ENCODE results near the gene HPSE2. TPM values are rescaled to one million over a fixed set of nuclear protein-coding genes. Genes with fewer than 3 reads are reported as not detected.

Gene HPSE2
- total RNA-seq, 1 experiment from 2014 or later, result not detected

DNA sequence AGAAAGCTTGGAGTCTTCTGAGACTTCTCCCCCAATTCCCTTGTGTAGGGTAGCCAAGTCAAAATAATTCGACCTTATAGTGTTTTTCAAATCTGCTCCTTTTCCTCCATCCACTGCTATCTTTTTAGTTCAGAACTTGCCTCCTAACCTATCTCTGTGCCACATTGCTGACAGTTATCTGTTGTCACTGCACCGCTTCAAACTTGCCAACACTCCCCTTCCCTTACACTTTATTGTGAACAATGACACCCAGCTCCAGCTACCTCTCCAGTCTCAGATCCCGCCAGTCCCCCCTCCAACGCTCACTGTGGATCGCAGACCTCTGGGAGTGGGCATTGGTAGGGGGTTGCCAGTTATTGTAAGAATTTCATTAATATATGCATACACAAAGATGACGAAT, 772.6 kb downstream of the HPSE2 start:
- in situ Hi-C loops (cut with HindIII; ENCODE audit: low pct_unique_long_range_greater_than_20kb, low sequenced_read_pairs) (no loop called here), intact Hi-C loops (cut with micrococcal nuclease; ENCODE audit: unreplicated experiment) (no loop called here)
- H3K9me3 ChIP-seq (ENCODE audit: control insufficient read depth, insufficient read depth, low read depth, low read length), result no peaks in the 10 kb centered on the region
- no peak for TF ChIP-seq POLR2AphosphoS5 (IDR thresholded peaks at IDR 0.05; ENCODE audit: low read depth, low read length)
- no peak for TF ChIP-seq TCF7L2 (IDR thresholded peaks at IDR 0.05; ENCODE audit: low read depth, low read length)
- TF ChIP-seq, protein P1, sequence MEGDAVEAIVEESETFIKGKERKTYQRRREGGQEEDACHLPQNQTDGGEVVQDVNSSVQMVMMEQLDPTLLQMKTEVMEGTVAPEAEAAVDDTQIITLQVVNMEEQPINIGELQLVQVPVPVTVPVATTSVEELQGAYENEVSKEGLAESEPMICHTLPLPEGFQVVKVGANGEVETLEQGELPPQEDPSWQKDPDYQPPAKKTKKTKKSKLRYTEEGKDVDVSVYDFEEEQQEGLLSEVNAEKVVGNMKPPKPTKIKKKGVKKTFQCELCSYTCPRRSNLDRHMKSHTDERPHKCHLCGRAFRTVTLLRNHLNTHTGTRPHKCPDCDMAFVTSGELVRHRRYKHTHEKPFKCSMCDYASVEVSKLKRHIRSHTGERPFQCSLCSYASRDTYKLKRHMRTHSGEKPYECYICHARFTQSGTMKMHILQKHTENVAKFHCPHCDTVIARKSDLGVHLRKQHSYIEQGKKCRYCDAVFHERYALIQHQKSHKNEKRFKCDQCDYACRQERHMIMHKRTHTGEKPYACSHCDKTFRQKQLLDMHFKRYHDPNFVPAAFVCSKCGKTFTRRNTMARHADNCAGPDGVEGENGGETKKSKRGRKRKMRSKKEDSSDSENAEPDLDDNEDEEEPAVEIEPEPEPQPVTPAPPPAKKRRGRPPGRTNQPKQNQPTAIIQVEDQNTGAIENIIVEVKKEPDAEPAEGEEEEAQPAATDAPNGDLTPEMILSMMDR (IDR thresholded peaks at IDR 0.05), result no peak
- no peak for TF ChIP-seq SIN3A (IDR thresholded peaks at IDR 0.05; ENCODE audit: borderline replicate concordance, insufficient read depth, low read depth, low read length)
- TF ChIP-seq, protein P2, sequence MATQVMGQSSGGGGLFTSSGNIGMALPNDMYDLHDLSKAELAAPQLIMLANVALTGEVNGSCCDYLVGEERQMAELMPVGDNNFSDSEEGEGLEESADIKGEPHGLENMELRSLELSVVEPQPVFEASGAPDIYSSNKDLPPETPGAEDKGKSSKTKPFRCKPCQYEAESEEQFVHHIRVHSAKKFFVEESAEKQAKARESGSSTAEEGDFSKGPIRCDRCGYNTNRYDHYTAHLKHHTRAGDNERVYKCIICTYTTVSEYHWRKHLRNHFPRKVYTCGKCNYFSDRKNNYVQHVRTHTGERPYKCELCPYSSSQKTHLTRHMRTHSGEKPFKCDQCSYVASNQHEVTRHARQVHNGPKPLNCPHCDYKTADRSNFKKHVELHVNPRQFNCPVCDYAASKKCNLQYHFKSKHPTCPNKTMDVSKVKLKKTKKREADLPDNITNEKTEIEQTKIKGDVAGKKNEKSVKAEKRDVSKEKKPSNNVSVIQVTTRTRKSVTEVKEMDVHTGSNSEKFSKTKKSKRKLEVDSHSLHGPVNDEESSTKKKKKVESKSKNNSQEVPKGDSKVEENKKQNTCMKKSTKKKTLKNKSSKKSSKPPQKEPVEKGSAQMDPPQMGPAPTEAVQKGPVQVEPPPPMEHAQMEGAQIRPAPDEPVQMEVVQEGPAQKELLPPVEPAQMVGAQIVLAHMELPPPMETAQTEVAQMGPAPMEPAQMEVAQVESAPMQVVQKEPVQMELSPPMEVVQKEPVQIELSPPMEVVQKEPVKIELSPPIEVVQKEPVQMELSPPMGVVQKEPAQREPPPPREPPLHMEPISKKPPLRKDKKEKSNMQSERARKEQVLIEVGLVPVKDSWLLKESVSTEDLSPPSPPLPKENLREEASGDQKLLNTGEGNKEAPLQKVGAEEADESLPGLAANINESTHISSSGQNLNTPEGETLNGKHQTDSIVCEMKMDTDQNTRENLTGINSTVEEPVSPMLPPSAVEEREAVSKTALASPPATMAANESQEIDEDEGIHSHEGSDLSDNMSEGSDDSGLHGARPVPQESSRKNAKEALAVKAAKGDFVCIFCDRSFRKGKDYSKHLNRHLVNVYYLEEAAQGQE (IDR thresholded peaks at IDR 0.05; ENCODE audit: insufficient read depth in 1 of 2, low read depth in 2 of 2, low read length in 1 of 2), result no peak
- no peaks in the 10 kb centered on the region for H3K27me3 ChIP-seq (ENCODE audit: control insufficient read depth, insufficient read depth, low read length)
- H3K4me3 ChIP-seq (ENCODE audit: low read depth in 2 of 2, low read length in 2 of 2), result no peak overlapping the region
- ChIA-PET POLR2A (interaction anchor here (0.6 kb wide), 1 partner anchor 872 kb away, joined by 4 read pairs; no protein-coding TSS in a partner anchor), CTCF (interaction anchor here (0.7 kb wide), 1 partner anchor 11 kb away, joined by 6 read pairs; no protein-coding TSS in a partner anchor)
- no peak overlapping the region for H3K27ac ChIP-seq (ENCODE audit: low read length)
- H3K36me3 ChIP-seq (ENCODE audit: control insufficient read depth, insufficient read depth, low read length), result no peaks in the 10 kb centered on the region
- peaks cover 21% of the 10 kb centered on the region for H3K4me1 ChIP-seq (ENCODE audit: control insufficient read depth, insufficient read depth, low read length)
- BruUV-seq (replicated peaks), result no TSS peak
- no peak for DNase-seq (ENCODE audit: low read depth, low spot score)
- ATAC-seq, result no peak

DNA sequence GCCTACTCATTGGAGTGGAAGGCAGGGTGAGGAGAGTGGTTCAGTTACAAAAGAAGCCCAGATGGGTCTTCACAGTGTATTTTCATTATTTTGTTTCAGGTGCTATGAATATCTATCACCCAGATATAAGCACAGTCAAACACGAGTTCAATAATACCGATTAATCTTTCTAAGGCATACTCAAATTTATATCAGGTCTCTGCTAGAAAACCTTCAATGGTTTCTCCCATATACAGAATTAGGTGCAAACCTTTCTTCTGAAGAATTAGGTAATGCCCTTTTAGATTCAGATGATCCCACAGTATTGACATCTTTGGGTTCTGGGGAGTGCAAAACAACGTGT, 774.2 kb downstream of the HPSE2 start:
- intact Hi-C loops (cut with micrococcal nuclease; ENCODE audit: unreplicated experiment) (no loop called here), in situ Hi-C loops (cut with HindIII; ENCODE audit: low pct_unique_long_range_greater_than_20kb, low sequenced_read_pairs) (no loop called here)
- Histone ChIP-seq H3K27me3 (ENCODE audit: control insufficient read depth, insufficient read depth, low read length) (no peaks in the 10 kb centered on the region), H3K9me3 (ENCODE audit: control insufficient read depth, insufficient read depth, low read depth, low read length) (no peaks in the 10 kb centered on the region), H3K36me3 (ENCODE audit: control insufficient read depth, insufficient read depth, low read length) (no peaks in the 10 kb centered on the region), H3K4me3 (ENCODE audit: low read depth in 2 of 2, low read length in 2 of 2) (no peak overlapping the region), H3K27ac (ENCODE audit: low read length) (peak overlapping the region; percentile 37), H3K4me1 (ENCODE audit: control insufficient read depth, insufficient read depth, low read length) (peaks cover 17% of the 10 kb centered on the region)
- TF ChIP-seq TCF7L2 (IDR thresholded peaks at IDR 0.05; ENCODE audit: low read depth, low read length), result no peak
- TF ChIP-seq, protein P1 (IDR thresholded peaks at IDR 0.05), result no peak
- TF ChIP-seq SIN3A (IDR thresholded peaks at IDR 0.05; ENCODE audit: borderline replicate concordance, insufficient read depth, low read depth, low read length), result no peak
- no peak for TF ChIP-seq POLR2AphosphoS5 (IDR thresholded peaks at IDR 0.05; ENCODE audit: low read depth, low read length)
- TF ChIP-seq, protein P2 (IDR thresholded peaks at IDR 0.05; ENCODE audit: insufficient read depth in 1 of 2, low read depth in 2 of 2, low read length in 1 of 2), result no peak
- POLR2A ChIA-PET, result no interaction called here
- CTCF ChIA-PET, result interaction anchor here (1.1 kb wide), 1 partner anchor 36 kb away, joined by 4 read pairs; no protein-coding TSS in a partner anchor
- BruUV-seq (replicated peaks), result no TSS peak
- ATAC-seq, result no peak
- no peak for DNase-seq (ENCODE audit: low read depth, low spot score)
